Central memory CD8-positive, alpha-beta T cell (primary cell): ENCODE data around the gene ARMH1.
A peak's percentile ranks its signal among the peaks of the same experiment; 100 is the strongest.

Experiments used
- ATAC-seq: fragments of 150-1000 bp; cut with Tn5 transposase; replicated peaks from 2 replicates; pipeline ENCODE4 v1.10.0; 2022; ENCODE audit warnings: mild to moderate bottlenecking, moderate FRiP score, moderate number of reproducible peaks; ENCODE audit not compliant: poor library complexity, severe bottlenecking; ENCODE audit errors: extremely low read depth
- DNase-seq, 2 donors: peaks; one replicate each; pipeline ENCODE4 v3.0.0; 2021; ENCODE audit warnings: low spot score in 2 of 2
- H3K27ac Mint-ChIP-seq: one replicate; pipeline ENCODE4 v1.8.0; 2022; ENCODE audit warnings: low read depth, mild to moderate bottlenecking, moderate library complexity, mixed read lengths
- H3K27me3 Mint-ChIP-seq: one replicate; pipeline ENCODE4 v1.8.0; 2022; ENCODE audit warnings: mixed read lengths
- H3K36me3 Mint-ChIP-seq: one replicate; pipeline ENCODE4 v1.8.0; 2022; ENCODE audit warnings: mild to moderate bottlenecking, moderate library complexity, mixed read lengths; ENCODE audit not compliant: insufficient read depth
- H3K4me1 Mint-ChIP-seq: one replicate; pipeline ENCODE4 v1.8.0; 2022; ENCODE audit warnings: mixed read lengths
- H3K4me3 Mint-ChIP-seq: one replicate; pipeline ENCODE4 v1.8.0; 2022; ENCODE audit warnings: mild to moderate bottlenecking, moderate library complexity, mixed read lengths
- H3K9me3 Mint-ChIP-seq: one replicate; pipeline ENCODE4 v1.8.0; 2022; ENCODE audit warnings: mixed read lengths

Gene ARMH1

GRCh38 chr1:44649788-44650158 lies 24.7 kb upstream of the ARMH1 start:
- Mint-ChIP-seq H3K4me1 (peaks cover 10% of the 10 kb centered on the region), H3K27ac (no peak overlapping the region), H3K27me3 (no peaks in the 10 kb centered on the region), H3K4me3 (no peak overlapping the region), H3K9me3 (no peaks in the 10 kb centered on the region), H3K36me3 (peaks cover 19% of the 10 kb centered on the region)
- ATAC-seq (no peak), DNase-seq (no peak)

DNA sequence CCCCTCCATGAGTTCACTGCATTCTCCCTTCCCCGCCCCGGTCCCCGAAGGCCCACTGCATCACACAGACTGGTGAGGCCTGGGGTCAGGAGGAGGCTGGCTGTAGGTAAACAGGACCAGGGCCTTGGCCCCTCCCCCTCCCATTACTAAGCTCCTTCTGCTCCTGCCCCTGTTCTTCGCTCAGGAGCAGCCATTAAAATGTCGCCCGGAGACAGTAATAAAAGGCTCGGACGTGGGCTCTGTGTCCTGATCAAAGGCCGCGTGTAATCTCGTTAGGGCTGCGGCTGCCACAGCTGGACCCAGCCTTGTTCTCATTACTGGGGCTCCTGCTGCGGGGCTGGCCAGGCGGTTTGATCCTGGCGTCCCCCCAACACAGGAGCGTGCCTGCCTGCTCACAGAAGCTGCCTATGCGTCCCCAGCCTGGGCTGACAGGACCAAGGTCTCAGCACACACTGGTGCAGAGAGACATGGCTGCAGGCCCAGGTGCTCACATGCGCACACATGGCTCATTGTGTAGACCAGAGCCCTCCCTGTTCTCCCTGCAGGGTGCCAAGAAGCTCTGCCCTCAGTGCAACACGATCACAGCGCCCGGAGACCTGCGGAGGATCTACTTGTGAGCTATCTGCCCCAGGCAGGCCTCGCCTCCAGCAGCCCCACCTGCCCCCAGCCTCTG lies 24.2 kb upstream of the ARMH1 start:
- peaks cover 10% of the 10 kb centered on the region for H3K4me1 Mint-ChIP-seq
- ATAC-seq (no peak), DNase-seq (no peak)
- H3K4me3 Mint-ChIP-seq: no peak overlapping the region
- no peak overlapping the region for H3K27ac Mint-ChIP-seq
- no peaks in the 10 kb centered on the region for H3K9me3 Mint-ChIP-seq
- peaks cover 18% of the 10 kb centered on the region for H3K36me3 Mint-ChIP-seq
- no peaks in the 10 kb centered on the region for H3K27me3 Mint-ChIP-seq

GRCh38 chr1:44651069-44651468 lies 23.4 kb upstream of the ARMH1 start:
- H3K27ac Mint-ChIP-seq: no peak overlapping the region
- ATAC-seq: no peak
- no peaks in the 10 kb centered on the region for H3K27me3 Mint-ChIP-seq
- H3K4me3 Mint-ChIP-seq: no peak overlapping the region
- peaks cover 16% of the 10 kb centered on the region for H3K36me3 Mint-ChIP-seq
- no peaks in the 10 kb centered on the region for H3K9me3 Mint-ChIP-seq
- DNase-seq: no peak
- H3K4me1 Mint-ChIP-seq: peaks cover 10% of the 10 kb centered on the region

DNA sequence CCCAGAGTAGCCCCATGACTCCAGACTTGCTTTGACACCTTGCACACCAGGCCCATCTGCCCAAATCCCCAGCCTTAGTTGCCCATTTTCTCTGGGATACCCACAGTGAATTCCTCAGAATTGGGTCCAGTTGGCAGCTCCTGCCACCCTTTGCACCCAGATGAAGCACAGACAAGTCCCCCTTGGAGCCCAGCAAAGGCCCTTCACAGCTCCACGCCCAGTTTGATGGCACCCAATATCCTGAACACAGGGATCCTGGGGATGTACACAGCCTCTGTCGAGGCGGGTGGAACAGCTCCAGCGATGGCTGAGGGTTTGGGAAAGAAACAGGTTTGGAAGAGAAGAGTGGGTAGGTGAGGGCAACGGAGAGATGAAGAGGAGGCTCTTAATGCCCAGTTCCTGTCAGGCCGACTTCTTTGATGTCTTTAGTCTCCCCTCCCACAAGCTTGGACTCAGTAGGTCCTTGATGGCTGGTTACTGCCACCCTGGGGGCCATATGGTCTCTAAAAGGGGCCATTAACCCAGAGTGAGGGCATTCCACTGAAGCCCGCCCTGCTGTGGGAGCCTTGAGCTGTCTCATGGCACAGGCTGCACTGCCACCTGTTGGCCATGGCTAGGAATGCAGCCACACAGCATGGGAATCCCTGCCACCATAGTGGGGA lies 21.9 kb upstream of the ARMH1 start:
- H3K9me3 Mint-ChIP-seq: no peaks in the 10 kb centered on the region
- H3K27me3 Mint-ChIP-seq: no peaks in the 10 kb centered on the region
- no peak overlapping the region for H3K27ac Mint-ChIP-seq
- peak; percentile 62 to 68 for DNase-seq
- H3K4me1 Mint-ChIP-seq: peaks cover 4% of the 10 kb centered on the region
- peak; percentile 92 for ATAC-seq
- no peak overlapping the region for H3K4me3 Mint-ChIP-seq
- peaks cover 7% of the 10 kb centered on the region for H3K36me3 Mint-ChIP-seq

- Mint-ChIP-seq H3K36me3 (peaks cover 7% of the 10 kb centered on the region), H3K27ac (no peak overlapping the region), H3K9me3 (no peaks in the 10 kb centered on the region), H3K4me1 (no peaks in the 10 kb centered on the region), H3K27me3 (no peaks in the 10 kb centered on the region), H3K4me3 (no peak overlapping the region)
- ATAC-seq (no peak), DNase-seq (no peak)
Observed at GRCh38 chr1:44653107-44653964, 21.2 kb upstream of the ARMH1 start.

GRCh38 chr1:44654621-44655187 lies 19.8 kb upstream of the ARMH1 start:
- peaks cover 7% of the 10 kb centered on the region for H3K36me3 Mint-ChIP-seq
- H3K4me1 Mint-ChIP-seq: no peaks in the 10 kb centered on the region
- ATAC-seq: no peak
- H3K4me3 Mint-ChIP-seq: no peak overlapping the region
- no peaks in the 10 kb centered on the region for H3K27me3 Mint-ChIP-seq
- peak overlapping the region; percentile 57 for H3K27ac Mint-ChIP-seq
- H3K9me3 Mint-ChIP-seq: no peaks in the 10 kb centered on the region
- DNase-seq: no peak

DNA sequence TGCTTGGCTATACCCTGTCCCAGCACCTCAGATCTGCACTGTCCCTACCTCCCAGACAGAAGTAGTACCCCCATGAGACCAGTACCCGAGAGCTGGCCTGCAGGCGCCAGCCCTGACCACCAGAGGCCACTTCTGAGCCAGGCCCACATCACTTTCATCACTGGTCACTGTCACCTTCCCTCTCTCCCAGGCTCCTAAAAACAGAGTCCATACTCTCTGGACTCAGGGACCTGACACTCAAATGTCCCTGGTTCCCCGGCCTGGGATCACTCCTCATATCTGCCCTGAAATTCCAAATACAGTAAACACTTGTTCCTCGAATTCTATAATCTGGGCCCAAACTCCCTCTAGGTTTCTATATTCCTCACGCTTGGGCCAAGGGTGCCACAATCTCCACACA lies 18.9 kb upstream of the ARMH1 start:
- no peak for ATAC-seq
- Mint-ChIP-seq H3K27ac (no peak overlapping the region), H3K36me3 (peaks cover 7% of the 10 kb centered on the region), H3K4me3 (no peak overlapping the region), H3K4me1 (no peaks in the 10 kb centered on the region), H3K9me3 (no peaks in the 10 kb centered on the region), H3K27me3 (no peaks in the 10 kb centered on the region)
- no peak for DNase-seq

DNA sequence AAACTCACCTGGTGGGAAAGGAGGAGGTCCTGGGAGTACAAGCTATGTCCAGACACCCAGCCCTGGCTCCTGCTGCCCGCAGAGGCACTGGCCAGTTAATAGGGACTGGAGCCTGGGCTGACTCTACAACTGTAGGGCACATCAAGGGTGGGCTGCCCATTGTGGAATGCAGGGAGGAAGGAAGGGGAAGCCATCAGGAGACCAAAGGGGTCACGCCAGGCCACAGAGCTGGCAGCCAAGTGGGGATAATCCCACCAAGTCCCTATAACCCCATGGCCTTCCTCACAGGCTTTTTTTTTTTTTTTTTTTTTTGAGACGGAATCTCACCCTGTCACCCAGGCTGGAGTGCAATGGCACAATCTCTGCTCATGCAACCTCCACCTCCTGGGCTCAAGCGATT lies 14.9 kb upstream of the ARMH1 start:
- Mint-ChIP-seq H3K27ac (no peak overlapping the region), H3K27me3 (no peaks in the 10 kb centered on the region), H3K4me3 (no peak overlapping the region), H3K36me3 (peaks cover 1% of the 10 kb centered on the region), H3K4me1 (peaks cover 8% of the 10 kb centered on the region), H3K9me3 (no peaks in the 10 kb centered on the region)
- DNase-seq: no peak
- no peak for ATAC-seq

DNA sequence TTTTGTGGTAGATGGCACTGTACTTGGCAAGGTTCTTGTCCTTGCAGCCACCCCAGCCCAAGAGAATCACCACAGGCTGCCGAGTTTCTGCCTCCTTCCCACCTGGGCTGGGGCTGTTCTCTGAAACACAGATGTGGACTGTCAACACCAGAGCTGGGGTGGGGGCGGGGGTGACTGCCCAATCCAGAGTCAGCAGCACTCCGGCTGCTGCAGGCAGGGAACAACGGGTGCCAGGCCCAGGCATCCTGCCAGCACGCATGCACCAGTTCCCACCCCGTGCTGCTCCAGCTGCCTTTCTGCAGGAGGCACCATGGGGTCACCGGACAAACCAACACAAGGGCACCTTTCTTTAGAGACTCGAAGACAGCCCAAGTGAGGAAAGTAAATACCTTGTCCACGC lies 14.3 kb upstream of the ARMH1 start:
- DNase-seq (no peak), ATAC-seq (no peak)
- Mint-ChIP-seq H3K36me3 (peaks cover 1% of the 10 kb centered on the region), H3K4me3 (no peak overlapping the region), H3K9me3 (no peaks in the 10 kb centered on the region), H3K27me3 (no peaks in the 10 kb centered on the region), H3K27ac (no peak overlapping the region), H3K4me1 (peaks cover 11% of the 10 kb centered on the region)

DNA sequence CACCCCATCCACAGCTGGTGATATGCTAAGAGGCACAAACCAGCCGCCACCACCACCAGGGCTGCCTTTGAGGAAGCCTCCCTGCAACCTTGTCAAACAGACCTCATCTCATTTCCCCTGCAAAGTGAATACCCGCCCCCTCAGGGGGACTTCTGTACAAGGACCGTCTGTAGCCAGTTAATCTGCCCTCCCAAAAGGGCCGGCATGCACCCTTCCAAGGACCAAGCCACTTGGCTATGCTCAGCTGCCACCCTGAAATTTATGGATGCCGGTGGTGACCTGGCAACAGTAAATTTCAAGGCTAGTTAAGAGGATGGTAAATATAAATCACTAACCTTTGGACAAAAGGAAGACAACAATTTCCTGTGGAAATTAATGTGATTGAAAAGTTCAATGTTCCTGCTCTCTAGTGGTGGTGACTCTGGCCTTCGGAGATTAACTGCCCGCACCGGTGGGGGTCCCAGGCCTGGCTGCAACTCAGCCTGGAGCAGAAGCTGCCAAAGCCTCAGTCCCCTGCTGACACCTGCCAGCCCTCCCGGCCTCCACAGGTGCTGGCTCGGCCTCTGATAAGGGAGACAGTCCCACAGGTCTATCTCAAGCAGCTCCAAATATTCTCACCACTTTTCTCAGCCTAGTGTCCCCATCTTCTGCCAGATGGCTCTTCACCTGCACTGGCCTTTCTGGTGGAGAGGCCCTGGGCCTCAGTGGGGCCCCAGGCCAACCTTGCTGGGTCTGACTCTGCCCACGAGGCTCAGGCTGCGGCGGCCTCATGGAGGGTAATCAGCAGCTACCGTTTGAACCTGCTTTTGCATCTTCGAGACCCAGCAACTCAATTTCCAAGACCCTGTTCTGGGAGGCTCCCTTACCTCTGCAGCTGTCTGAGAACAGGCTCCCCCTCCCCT lies 12.5 kb upstream of the ARMH1 start:
- peaks cover 1% of the 10 kb centered on the region for H3K36me3 Mint-ChIP-seq
- H3K27ac Mint-ChIP-seq: no peak overlapping the region
- no peaks in the 10 kb centered on the region for H3K9me3 Mint-ChIP-seq
- no peak overlapping the region for H3K4me3 Mint-ChIP-seq
- no peaks in the 10 kb centered on the region for H3K27me3 Mint-ChIP-seq
- no peak for ATAC-seq
- DNase-seq: no peak
- peaks cover 11% of the 10 kb centered on the region for H3K4me1 Mint-ChIP-seq

DNA sequence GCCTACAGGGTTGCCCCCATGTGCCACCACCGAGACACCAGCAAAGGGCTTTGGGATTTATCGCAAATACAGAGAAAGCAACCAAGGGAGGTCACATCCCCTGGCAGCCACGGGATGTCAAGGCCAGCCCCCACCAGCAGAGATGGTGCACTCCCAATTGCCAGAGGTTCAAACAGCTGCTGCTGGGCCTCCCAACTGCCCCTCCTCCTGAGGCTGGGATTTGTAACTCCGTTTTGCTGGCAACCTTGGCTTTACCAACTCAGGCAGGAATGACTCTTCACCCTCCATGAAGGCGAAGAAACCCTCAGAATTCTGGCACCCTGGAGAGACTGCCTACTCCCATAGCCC lies 11.9 kb upstream of the ARMH1 start:
- no peak overlapping the region for H3K4me3 Mint-ChIP-seq
- no peaks in the 10 kb centered on the region for H3K9me3 Mint-ChIP-seq
- peaks cover 11% of the 10 kb centered on the region for H3K4me1 Mint-ChIP-seq
- peaks cover 1% of the 10 kb centered on the region for H3K36me3 Mint-ChIP-seq
- ATAC-seq (no peak), DNase-seq (no peak)
- no peak overlapping the region for H3K27ac Mint-ChIP-seq
- no peaks in the 10 kb centered on the region for H3K27me3 Mint-ChIP-seq

DNA sequence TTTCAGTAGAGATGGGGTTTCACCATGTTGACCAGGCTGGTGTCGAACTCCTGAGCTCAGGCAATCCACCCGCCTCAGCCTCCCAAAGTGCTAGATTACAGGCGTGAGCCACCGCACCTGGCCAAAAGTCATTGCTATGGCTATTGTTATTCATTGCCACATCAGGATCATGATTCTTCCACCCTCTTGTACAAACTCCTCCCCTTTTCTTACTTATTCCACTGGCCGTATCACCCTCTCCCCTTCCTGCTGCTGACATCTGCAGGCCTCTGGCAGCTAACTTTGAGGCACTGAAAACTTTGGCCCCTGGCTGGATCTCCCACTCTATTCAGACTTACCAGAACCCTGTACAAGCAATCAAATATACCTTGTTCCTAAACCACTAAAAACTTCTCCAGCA lies 11.1 kb upstream of the ARMH1 start:
- Mint-ChIP-seq H3K9me3 (no peaks in the 10 kb centered on the region), H3K4me3 (no peak overlapping the region), H3K27ac (no peak overlapping the region), H3K4me1 (peaks cover 11% of the 10 kb centered on the region), H3K27me3 (no peaks in the 10 kb centered on the region), H3K36me3 (peaks cover 1% of the 10 kb centered on the region)
- no peak for ATAC-seq
- DNase-seq: no peak
